Measurements from ENCODE around the gene ASPA. TPM values are rescaled to one million over a fixed set of nuclear protein-coding genes. Genes with fewer than 3 reads are reported as not detected.

ASPA gene
- total RNA-seq, 1 donor from 2014 or later: not detected

- no peak for DNase-seq (ENCODE audit: low read depth in 2 of 2)
Measured at GRCh38 chr17:3534881-3535252, 59.1 kb downstream of the ASPA start.

- peak; percentile 39 to 51 for DNase-seq (ENCODE audit: low read depth in 2 of 2)
Measured at GRCh38 chr17:3535253-3535995, 59.6 kb downstream of the ASPA start.

- no peak for DNase-seq (ENCODE audit: low read depth in 2 of 2)
Measured at GRCh38 chr17:3536716-3537115, 60.9 kb downstream of the ASPA start.

GRCh38 chr17:3539881-3540540, 64.2 kb downstream of the ASPA start:
- DNase-seq (ENCODE audit: low read depth in 2 of 2): no peak

GRCh38 chr17:3542410-3543088, 66.8 kb downstream of the ASPA start:
- no peak for DNase-seq (ENCODE audit: low read depth in 2 of 2)

GRCh38 chr17:3543453-3543852, 67.7 kb downstream of the ASPA start:
- no peak for DNase-seq (ENCODE audit: low read depth in 2 of 2)

- DNase-seq (ENCODE audit: low read depth in 2 of 2): no peak
Measured at GRCh38 chr17:3544365-3544764, 68.6 kb downstream of the ASPA start.

- no peak for DNase-seq (ENCODE audit: low read depth in 2 of 2)
Measured at GRCh38 chr17:3545151-3545550, 69.4 kb downstream of the ASPA start.

GRCh38 chr17:3546521-3546920, 70.7 kb downstream of the ASPA start:
- no peak for DNase-seq (ENCODE audit: low read depth in 2 of 2)

GRCh38 chr17:3546997-3547396, 71.2 kb downstream of the ASPA start:
- no peak for DNase-seq (ENCODE audit: low read depth in 2 of 2)

GRCh38 chr17:3547628-3548027, 71.8 kb downstream of the ASPA start:
- no peak for DNase-seq (ENCODE audit: low read depth in 2 of 2)

- no peak for DNase-seq (ENCODE audit: low read depth in 2 of 2)
Measured at GRCh38 chr17:3549610-3550162, 73.9 kb downstream of the ASPA start.

GRCh38 chr17:3551189-3551588, 75.4 kb downstream of the ASPA start:
- no peak for DNase-seq (ENCODE audit: low read depth in 2 of 2)

GRCh38 chr17:3552916-3553315, 77.1 kb downstream of the ASPA start:
- DNase-seq (ENCODE audit: low read depth in 2 of 2): no peak

Other genes starting within 250 kb of the ASPA start
- not detected in 2 replicates for gene OR3A1, start 177.6 kb upstream of the ASPA start, total RNA-seq
- gene OR3A2, start 89.7 kb upstream of the ASPA start, total RNA-seq: not detected in 2 replicates
- gene OR1E1, start 77.6 kb upstream of the ASPA start, total RNA-seq: not detected in 2 replicates
- gene OR3A3, start 64.6 kb upstream of the ASPA start, total RNA-seq: not detected in 2 replicates
- gene OR1E2, start 42.2 kb upstream of the ASPA start, total RNA-seq: not detected in 2 replicates
- gene SPATA22, start 4.2 kb upstream of the ASPA start, total RNA-seq: 1.6 TPM in 1 of 2 replicates, not detected in the other
- gene TRPV3, start 81.8 kb downstream of the ASPA start, total RNA-seq: under 0.01 TPM in 1 of 2 replicates, not detected in the other
- 0.44 and 0.79 TPM in 2 replicates for gene TRPV1, start 133.4 kb downstream of the ASPA start, total RNA-seq
- 12.0 and 15.7 TPM in 2 replicates for gene SHPK, start 160.3 kb downstream of the ASPA start, total RNA-seq
- 13.3 and 23.4 TPM in 2 replicates for gene CTNS, start 160.8 kb downstream of the ASPA start, total RNA-seq
- 176 and 204 TPM in 2 replicates for gene TAX1BP3, start 192.6 kb downstream of the ASPA start, total RNA-seq
- gene EMC6, start 192.8 kb downstream of the ASPA start, total RNA-seq: 13.9 and 18.3 TPM in 2 replicates
- 0.20 and 0.44 TPM in 2 replicates for gene P2RX5, start 220.2 kb downstream of the ASPA start, total RNA-seq
- gene HASPIN, start 247.9 kb downstream of the ASPA start, total RNA-seq: 1.6 and 3.3 TPM in 2 replicates